Activated CD4-positive, alpha-beta memory T cell treated with anti-CD3 and anti-CD28 coated beads, Interleukin-2, amount 10 ng/mL, durations not matched to agents 7 days and 5 days (primary cell): ENCODE measurements around the gene NODAL. TPM values are rescaled to one million over a fixed set of nuclear protein-coding genes. Genes with fewer than 3 reads are reported as not detected.
"Not testable (repeated sequence)": the region's sequence is repeated elsewhere in the genome, so short reads cannot be mapped to it uniquely, and the experiment has no call there.

Experiments used
- CTCF ChIA-PET: fragments of 350-600 bp; sonication (Branson Sonifier 250); formaldehyde crosslinking; loops from one replicate; lab custom pipeline; 2021; ENCODE audit warnings: antibody characterized with exemption, inconsistent platforms; lab: Charles Lee
- POLR2A ChIA-PET: fragments of 350-600 bp; sonication (Branson Sonifier 250); formaldehyde crosslinking; loops from one replicate; lab custom pipeline; 2021; ENCODE audit warnings: antibody characterized with exemption; lab: Charles Lee
- DNase-seq: peaks from one replicate; pipeline ENCODE4 v3.0.0-alpha.2; 2020
- H3K27ac Mint-ChIP-seq: one replicate; pipeline ENCODE4 v1.8.0; 2021; ENCODE audit warnings: mild to moderate bottlenecking, mixed read lengths
- H3K27me3 Mint-ChIP-seq: one replicate; pipeline ENCODE4 v1.8.0; 2021; ENCODE audit warnings: mixed read lengths
- H3K36me3 Mint-ChIP-seq: one replicate; pipeline ENCODE4 v1.8.0; 2021; ENCODE audit warnings: low read depth, mixed read lengths
- H3K4me1 Mint-ChIP-seq: one replicate; pipeline ENCODE4 v1.8.0; 2021; ENCODE audit warnings: mixed read lengths
- H3K4me3 Mint-ChIP-seq: one replicate; pipeline ENCODE4 v1.8.0; 2021; ENCODE audit warnings: mild to moderate bottlenecking, mixed read lengths
- H3K9me3 Mint-ChIP-seq: one replicate; pipeline ENCODE4 v1.8.0; 2021; ENCODE audit warnings: mixed read lengths
- total RNA-seq, 2 experiments: library from RNA; stranded (reverse); gene quantifications; one replicate each; pipeline ENCODE4 v1.2.3, GENCODE V29; 2021

Gene NODAL
- total RNA-seq: under 1 TPM in 1 of 2 experiments, not detected in 1; 0.25 TPM

- H3K4me1 Mint-ChIP-seq: peaks cover 15% of the 10 kb centered on the region
- DNase-seq: no peak
- peaks cover 60% of the 10 kb centered on the region for H3K27me3 Mint-ChIP-seq
- H3K36me3 Mint-ChIP-seq: peaks cover 9% of the 10 kb centered on the region
- ChIA-PET CTCF (interaction anchor here (1.4 to 1.5 kb wide), 2 partner anchors 10 to 11 kb away, joined by 3 to 5 read pairs; no protein-coding TSS in a partner anchor), POLR2A (no interaction called here)
- H3K27ac Mint-ChIP-seq: no peak within 1 kb of the TSS
- H3K4me3 Mint-ChIP-seq: peak within 1 kb of the TSS; percentile 1
- H3K9me3 Mint-ChIP-seq: no peaks in the 10 kb centered on the region
Observed at GRCh38 chr10:70441161-70441894, at the start of gene NODAL. NODAL (minus strand) TSS chr10:70441681; CDS start chr10:70441667, 14 bp downstream.

- CTCF ChIA-PET: no interaction called here
- H3K9me3 Mint-ChIP-seq: no peaks in the 10 kb centered on the region
- no peak overlapping the region for H3K4me3 Mint-ChIP-seq
- no peak for DNase-seq
- POLR2A ChIA-PET: no interaction called here
- H3K36me3 Mint-ChIP-seq: no peaks in the 10 kb centered on the region
- no peak overlapping the region for H3K27ac Mint-ChIP-seq
- H3K27me3 Mint-ChIP-seq: peaks cover 10% of the 10 kb centered on the region
- H3K4me1 Mint-ChIP-seq: peaks cover 20% of the 10 kb centered on the region
Observed at GRCh38 chr10:70490142-70490541, 48.7 kb upstream of the NODAL start.

GRCh38 chr10:70487824-70488223, 46.3 kb upstream of the NODAL start:
- Mint-ChIP-seq H3K4me1 (no peaks in the 10 kb centered on the region), H3K36me3 (no peaks in the 10 kb centered on the region), H3K9me3 (no peaks in the 10 kb centered on the region), H3K27me3 (peaks cover 7% of the 10 kb centered on the region), H3K27ac (no peak overlapping the region), H3K4me3 (no peak overlapping the region)
- no peak for DNase-seq
- ChIA-PET POLR2A (no interaction called here), CTCF (no interaction called here)

GRCh38 chr10:70483872-70484271, 42.4 kb upstream of the NODAL start:
- H3K9me3 Mint-ChIP-seq, CTCF ChIA-PET, DNase-seq, H3K27ac Mint-ChIP-seq, POLR2A ChIA-PET, H3K4me3 Mint-ChIP-seq, H3K36me3 Mint-ChIP-seq: not testable (repeated sequence)
- peaks cover 16% of the 10 kb centered on the region for H3K4me1 Mint-ChIP-seq
- peaks cover 21% of the 10 kb centered on the region for H3K27me3 Mint-ChIP-seq

- Mint-ChIP-seq H3K4me3 (no peak overlapping the region), H3K27ac (no peak overlapping the region), H3K4me1 (peaks cover 16% of the 10 kb centered on the region), H3K36me3 (no peaks in the 10 kb centered on the region), H3K9me3 (no peaks in the 10 kb centered on the region), H3K27me3 (peaks cover 23% of the 10 kb centered on the region)
- no peak for DNase-seq
- POLR2A ChIA-PET: no interaction called here
- CTCF ChIA-PET: no interaction called here
Observed at GRCh38 chr10:70482982-70483760, 41.7 kb upstream of the NODAL start.

GRCh38 chr10:70481831-70482530, 40.5 kb upstream of the NODAL start:
- Mint-ChIP-seq H3K36me3 (no peaks in the 10 kb centered on the region), H3K9me3 (no peaks in the 10 kb centered on the region), H3K4me1 (peaks cover 28% of the 10 kb centered on the region), H3K27ac (no peak overlapping the region), H3K27me3 (peaks cover 33% of the 10 kb centered on the region), H3K4me3 (no peak overlapping the region)
- DNase-seq: no peak
- POLR2A ChIA-PET: no interaction called here
- CTCF ChIA-PET: no interaction called here

GRCh38 chr10:70481105-70481504, 39.6 kb upstream of the NODAL start:
- Mint-ChIP-seq H3K4me3 (no peak overlapping the region), H3K4me1 (peaks cover 32% of the 10 kb centered on the region), H3K27ac (no peak overlapping the region), H3K27me3 (peaks cover 42% of the 10 kb centered on the region), H3K9me3 (no peaks in the 10 kb centered on the region), H3K36me3 (no peaks in the 10 kb centered on the region)
- ChIA-PET POLR2A (no interaction called here), CTCF (interaction anchor here (0.9 kb wide), 1 partner anchor 20 kb away, joined by 3 read pairs; no protein-coding TSS in a partner anchor)
- no peak for DNase-seq

- H3K9me3 Mint-ChIP-seq: no peaks in the 10 kb centered on the region
- H3K4me3 Mint-ChIP-seq: no peak overlapping the region
- ChIA-PET CTCF (interaction anchor here (0.9 kb wide), 1 partner anchor 19 kb away, joined by 3 read pairs; no protein-coding TSS in a partner anchor), POLR2A (no interaction called here)
- H3K27me3 Mint-ChIP-seq: peaks cover 50% of the 10 kb centered on the region
- peaks cover 32% of the 10 kb centered on the region for H3K4me1 Mint-ChIP-seq
- H3K36me3 Mint-ChIP-seq: no peaks in the 10 kb centered on the region
- H3K27ac Mint-ChIP-seq: no peak overlapping the region
- no peak for DNase-seq
Observed at GRCh38 chr10:70480239-70480861, 38.9 kb upstream of the NODAL start.

GRCh38 chr10:70479626-70480238, 38.3 kb upstream of the NODAL start:
- no peak overlapping the region for H3K27ac Mint-ChIP-seq
- H3K36me3 Mint-ChIP-seq: no peaks in the 10 kb centered on the region
- ChIA-PET CTCF (interaction anchor here (1.0 kb wide), 1 partner anchor 19 kb away, joined by 5 read pairs; no protein-coding TSS in a partner anchor), POLR2A (no interaction called here)
- no peak overlapping the region for H3K4me3 Mint-ChIP-seq
- peaks cover 32% of the 10 kb centered on the region for H3K4me1 Mint-ChIP-seq
- H3K27me3 Mint-ChIP-seq: peaks cover 54% of the 10 kb centered on the region
- DNase-seq: no peak
- no peaks in the 10 kb centered on the region for H3K9me3 Mint-ChIP-seq

GRCh38 chr10:70479165-70479581, 37.7 kb upstream of the NODAL start:
- CTCF ChIA-PET: interaction anchor here (1.0 kb wide), 1 partner anchor 18 kb away, joined by 5 read pairs; no protein-coding TSS in a partner anchor
- Mint-ChIP-seq H3K27me3 (peaks cover 58% of the 10 kb centered on the region), H3K27ac (no peak overlapping the region), H3K9me3 (no peaks in the 10 kb centered on the region), H3K4me3 (no peak overlapping the region), H3K4me1 (peaks cover 32% of the 10 kb centered on the region), H3K36me3 (no peaks in the 10 kb centered on the region)
- POLR2A ChIA-PET: no interaction called here
- DNase-seq: no peak

- CTCF ChIA-PET: interaction anchor here (1.4 kb wide), 1 partner anchor 75 kb away, joined by 3 read pairs; the partner anchor contains the start of gene EIF4EBP2
- peaks cover 32% of the 10 kb centered on the region for H3K4me1 Mint-ChIP-seq
- H3K9me3 Mint-ChIP-seq: no peaks in the 10 kb centered on the region
- no peaks in the 10 kb centered on the region for H3K36me3 Mint-ChIP-seq
- POLR2A ChIA-PET: interaction anchor here (0.9 to 1.8 kb wide), 3 partner anchors 16 to 96 kb away, joined by 4 to 10 read pairs (median 9); partner anchors contain the start of genes EIF4EBP2 and LRRC20
- H3K27me3 Mint-ChIP-seq: peaks cover 62% of the 10 kb centered on the region
- peak; percentile 32 for DNase-seq
- H3K4me3 Mint-ChIP-seq: peak within 1 kb of the TSS; percentile 63
- no peak within 1 kb of the TSS for H3K27ac Mint-ChIP-seq
Observed at GRCh38 chr10:70478191-70479164, 37.0 kb upstream of the NODAL start, which contains the start of gene PALD1. PALD1 (plus strand) TSS chr10:70478767; CDS start chr10:70525952, 47,185 bp downstream.
